ENCODE data around the gene CADPS. TPM values are rescaled to one million over a fixed set of nuclear protein-coding genes. Genes with fewer than 3 reads are reported as not detected.

Gene CADPS
- total RNA-seq, 1 experiment from 2014 or later = not detected

DNA sequence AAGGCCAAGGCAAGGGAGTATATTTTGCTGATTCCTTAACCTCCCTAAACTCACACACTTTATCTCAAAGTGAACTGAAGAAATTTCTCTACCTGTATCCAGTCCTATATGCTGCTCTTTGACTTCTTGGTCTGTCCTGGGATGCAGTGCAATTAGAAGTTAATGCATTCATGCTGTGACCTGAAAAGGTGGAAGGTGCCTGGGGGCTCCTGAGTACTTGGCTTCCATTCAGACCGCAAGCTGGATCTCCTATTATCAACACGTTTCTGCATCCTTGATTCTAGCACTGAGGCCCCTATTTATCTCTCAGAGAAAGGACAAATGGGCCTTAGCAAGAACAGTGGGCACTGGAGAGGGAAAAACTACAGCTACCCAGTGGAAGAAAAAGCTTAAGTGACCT lies 17.7 kb upstream of the CADPS start:
- TF ChIP-seq EZH2 (IDR thresholded peaks at IDR 0.05; ENCODE audit: low read length, unreplicated experiment) (no peak), EZH2phosphoT487 (IDR thresholded peaks at IDR 0.05; ENCODE audit: borderline replicate concordance, low read length) (no peak)
- TF ChIP-seq, protein P1, sequence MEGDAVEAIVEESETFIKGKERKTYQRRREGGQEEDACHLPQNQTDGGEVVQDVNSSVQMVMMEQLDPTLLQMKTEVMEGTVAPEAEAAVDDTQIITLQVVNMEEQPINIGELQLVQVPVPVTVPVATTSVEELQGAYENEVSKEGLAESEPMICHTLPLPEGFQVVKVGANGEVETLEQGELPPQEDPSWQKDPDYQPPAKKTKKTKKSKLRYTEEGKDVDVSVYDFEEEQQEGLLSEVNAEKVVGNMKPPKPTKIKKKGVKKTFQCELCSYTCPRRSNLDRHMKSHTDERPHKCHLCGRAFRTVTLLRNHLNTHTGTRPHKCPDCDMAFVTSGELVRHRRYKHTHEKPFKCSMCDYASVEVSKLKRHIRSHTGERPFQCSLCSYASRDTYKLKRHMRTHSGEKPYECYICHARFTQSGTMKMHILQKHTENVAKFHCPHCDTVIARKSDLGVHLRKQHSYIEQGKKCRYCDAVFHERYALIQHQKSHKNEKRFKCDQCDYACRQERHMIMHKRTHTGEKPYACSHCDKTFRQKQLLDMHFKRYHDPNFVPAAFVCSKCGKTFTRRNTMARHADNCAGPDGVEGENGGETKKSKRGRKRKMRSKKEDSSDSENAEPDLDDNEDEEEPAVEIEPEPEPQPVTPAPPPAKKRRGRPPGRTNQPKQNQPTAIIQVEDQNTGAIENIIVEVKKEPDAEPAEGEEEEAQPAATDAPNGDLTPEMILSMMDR (conservative IDR thresholded peaks at IDR 0.05; ENCODE audit: low read depth, low read length) = no peak
- no peak overlapping the region for H3K4me2 ChIP-seq (ENCODE audit: low read length)
- no peak for ATAC-seq
- H3K9me2 ChIP-seq (replicated peaks; ENCODE audit: low read length) = no peaks in the 10 kb centered on the region
- no peaks in the 10 kb centered on the region for H3K79me2 ChIP-seq (ENCODE audit: low read length)
- no TSS peak for BruUV-seq (replicated peaks)
- no peak overlapping the region for H3K27ac ChIP-seq (ENCODE audit: low read length)
- no peak overlapping the region for H2AFZ ChIP-seq (ENCODE audit: low read length)
- no peaks in the 10 kb centered on the region for H3K27me3 ChIP-seq (ENCODE audit: low read length)
- no peak for DNase-seq
- no peak overlapping the region for H3K4me3 ChIP-seq (ENCODE audit: low read length)
- ChIA-PET POLR2A (ENCODE audit: unreplicated experiment) (no interaction called here), CTCF (no interaction called here)
- no peaks in the 10 kb centered on the region for H3K36me3 ChIP-seq (ENCODE audit: low read depth, low read length)
- intact Hi-C loops (cut with micrococcal nuclease) = no loop called here
- H3F3A ChIP-seq (ENCODE audit: low read length, unreplicated experiment) = no peaks in the 10 kb centered on the region
- no peaks in the 10 kb centered on the region for H4K20me1 ChIP-seq (ENCODE audit: low read length)
- H3K4me1 ChIP-seq (ENCODE audit: insufficient read depth, low read length) = no peaks in the 10 kb centered on the region
- H3K9ac ChIP-seq (ENCODE audit: low read length) = no peak overlapping the region
- peaks cover 12% of the 10 kb centered on the region; the same call in 1 of the 2 replicates for H3K9me3 ChIP-seq (ENCODE audit: low read length)

DNA sequence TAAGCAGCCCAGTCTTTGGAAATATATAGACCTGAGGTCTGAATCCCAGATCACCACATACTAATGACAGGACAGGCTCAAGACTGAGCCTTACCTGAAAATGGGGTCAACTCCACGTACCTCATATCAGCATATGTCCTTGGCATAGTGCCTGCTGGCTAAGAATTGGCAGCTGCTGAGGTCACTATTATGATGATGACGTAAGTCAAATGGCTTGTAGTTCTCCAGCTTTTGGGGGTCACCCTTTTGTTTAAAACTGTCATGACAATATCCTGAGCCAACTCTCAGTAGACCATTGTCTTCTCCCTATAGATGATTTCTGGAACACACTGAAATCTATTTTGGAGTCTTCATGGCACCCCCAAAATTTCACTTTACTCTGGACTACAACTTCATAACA lies 16.8 kb upstream of the CADPS start:
- intact Hi-C loops (cut with micrococcal nuclease) = no loop called here
- no peak overlapping the region for H3K4me3 ChIP-seq (ENCODE audit: low read length)
- BruUV-seq (replicated peaks) = no TSS peak

GRCh38 chr3:62888778-62889177 lies 13.6 kb upstream of the CADPS start:
- DNase-seq (no peak), ATAC-seq (no peak)
- H3K27me3 ChIP-seq (ENCODE audit: low read length) = no peaks in the 10 kb centered on the region
- no TSS peak for BruUV-seq (replicated peaks)
- no peaks in the 10 kb centered on the region for H3K79me2 ChIP-seq (ENCODE audit: low read length)
- H3K27ac ChIP-seq (ENCODE audit: low read length) = no peak overlapping the region
- H3K4me1 ChIP-seq (ENCODE audit: insufficient read depth, low read length) = no peaks in the 10 kb centered on the region
- H3K9me3 ChIP-seq (ENCODE audit: low read length) = peaks cover 8% of the 10 kb centered on the region; the same call in 1 of the 2 replicates
- ChIA-PET CTCF (no interaction called here), POLR2A (ENCODE audit: unreplicated experiment) (no interaction called here)
- H3K4me2 ChIP-seq (ENCODE audit: low read length) = no peak overlapping the region
- no peak overlapping the region for H3K9ac ChIP-seq (ENCODE audit: low read length)
- H2AFZ ChIP-seq (ENCODE audit: low read length) = no peak overlapping the region
- H3K4me3 ChIP-seq (ENCODE audit: low read length) = no peak overlapping the region
- intact Hi-C loops (cut with micrococcal nuclease) = no loop called here
- no peaks in the 10 kb centered on the region for H3K36me3 ChIP-seq (ENCODE audit: low read depth, low read length)
- H4K20me1 ChIP-seq (ENCODE audit: low read length) = no peaks in the 10 kb centered on the region
- no peaks in the 10 kb centered on the region for H3K9me2 ChIP-seq (replicated peaks; ENCODE audit: low read length)
- no peaks in the 10 kb centered on the region for H3F3A ChIP-seq (ENCODE audit: low read length, unreplicated experiment)
- TF ChIP-seq, protein P1 (conservative IDR thresholded peaks at IDR 0.05; ENCODE audit: low read depth, low read length) = no peak
- no peak for TF ChIP-seq EZH2 (IDR thresholded peaks at IDR 0.05; ENCODE audit: low read length, unreplicated experiment)
- no peak for TF ChIP-seq EZH2phosphoT487 (IDR thresholded peaks at IDR 0.05; ENCODE audit: borderline replicate concordance, low read length)

More for the DNA sequence above, 16.8 kb upstream of the CADPS start:
- Histone ChIP-seq H3K4me1 (ENCODE audit: insufficient read depth, low read length) (no peaks in the 10 kb centered on the region), H3K27me3 (ENCODE audit: low read length) (no peaks in the 10 kb centered on the region), H2AFZ (ENCODE audit: low read length) (no peak overlapping the region), H3K79me2 (ENCODE audit: low read length) (no peaks in the 10 kb centered on the region), H3K9ac (ENCODE audit: low read length) (no peak overlapping the region), H3K9me2 (replicated peaks; ENCODE audit: low read length) (no peaks in the 10 kb centered on the region), H3K9me3 (ENCODE audit: low read length) (peaks cover 12% of the 10 kb centered on the region; the same call in 1 of the 2 replicates), H3K4me2 (ENCODE audit: low read length) (no peak overlapping the region), H3K36me3 (ENCODE audit: low read depth, low read length) (no peaks in the 10 kb centered on the region), H3K27ac (ENCODE audit: low read length) (no peak overlapping the region), H3F3A (ENCODE audit: low read length, unreplicated experiment) (no peaks in the 10 kb centered on the region), H4K20me1 (ENCODE audit: low read length) (no peaks in the 10 kb centered on the region)
- ATAC-seq (no peak), DNase-seq (no peak)
- ChIA-PET POLR2A (ENCODE audit: unreplicated experiment) (no interaction called here), CTCF (no interaction called here)
- TF ChIP-seq EZH2phosphoT487 (IDR thresholded peaks at IDR 0.05; ENCODE audit: borderline replicate concordance, low read length) = no peak
- TF ChIP-seq, protein P1 (conservative IDR thresholded peaks at IDR 0.05; ENCODE audit: low read depth, low read length) = no peak
- TF ChIP-seq EZH2 (IDR thresholded peaks at IDR 0.05; ENCODE audit: low read length, unreplicated experiment) = no peak
